Fibroblast of lung (primary cell): ENCODE data around the gene MRPL48. TPM values are rescaled to one million over a fixed set of nuclear protein-coding genes. Genes with fewer than 3 reads are reported as not detected.
"Not testable (repeated sequence)": the region's sequence is repeated elsewhere in the genome, so short reads cannot be mapped to it uniquely, and the experiment has no call there.

Source experiments
- DNase-seq, 2 donors: peaks; one replicate each; pipeline versions ENCODE4 v3.0.0 to v3.0.0-alpha.2; 2010; ENCODE audit warnings: low read depth in 2 of 2
- H2AFZ ChIP-seq: 2 replicates; pipeline ENCODE4 v1.5.1; 2012; ENCODE audit warnings: low read length, control low read depth, inconsistent platforms
- H3K27ac ChIP-seq: 2 replicates; pipeline ENCODE4 v1.5.1; 2011; ENCODE audit warnings: low read length, control low read depth; ENCODE audit not compliant: insufficient read depth
- H3K27me3 ChIP-seq: 2 replicates; pipeline ENCODE4 v1.5.1; 2011; ENCODE audit warnings: mild to moderate bottlenecking, low read length; ENCODE audit not compliant: control insufficient read depth, insufficient read depth
- H3K36me3 ChIP-seq: 2 replicates; pipeline ENCODE4 v1.5.1; 2011; ENCODE audit warnings: low read length; ENCODE audit not compliant: control insufficient read depth, insufficient read depth
- H3K4me1 ChIP-seq: 2 replicates; pipeline ENCODE4 v1.5.1; 2011; ENCODE audit warnings: low read length; ENCODE audit not compliant: control insufficient read depth, insufficient read depth; ENCODE audit errors: extremely low read depth
- H3K4me2 ChIP-seq: 2 replicates; pipeline ENCODE4 v1.5.1; 2011; ENCODE audit warnings: low read length, control low read depth; ENCODE audit not compliant: insufficient read depth; ENCODE audit errors: extremely low read depth
- H3K4me3 ChIP-seq, 4 experiments: fragments of 200-600 bp in 1 of 4; sonication (generic) in 1 of 4; replicated peaks in 1 of 4; 2 replicates each; pipeline ENCODE4 v1.5.1; 2011 to 2016; ENCODE audit warnings: low read length in 4 of 4, low read depth in 3 of 4, mild to moderate bottlenecking in 3 of 4, control low read depth in 2 of 4, inconsistent platforms in 1 of 4, mixed read lengths in 1 of 4; ENCODE audit not compliant: insufficient read depth in 1 of 4; ENCODE audit errors: control extremely low read depth in 1 of 4
- H3K79me2 ChIP-seq: 2 replicates; pipeline ENCODE4 v1.5.1; 2012; ENCODE audit warnings: mild to moderate bottlenecking, low read length, inconsistent platforms; ENCODE audit not compliant: control insufficient read depth, insufficient read depth
- H3K9ac ChIP-seq: 2 replicates; pipeline ENCODE4 v1.5.1; 2011; ENCODE audit warnings: mild to moderate bottlenecking, low read length, control low read depth; ENCODE audit not compliant: insufficient read depth
- H3K9me3 ChIP-seq: 2 replicates; pipeline ENCODE4 v1.5.1; 2012; ENCODE audit warnings: low read depth, low read length; ENCODE audit not compliant: control insufficient read depth, insufficient read depth
- H4K20me1 ChIP-seq: 2 replicates; pipeline ENCODE4 v1.5.1; 2011; ENCODE audit warnings: low read length; ENCODE audit not compliant: control insufficient read depth, insufficient read depth; ENCODE audit errors: extremely low read depth
- EZH2 ChIP-seq: IDR thresholded peaks from 2 replicates; pipeline ENCODE4 v1.5.1; 2012; ENCODE audit warnings: low read length, control low read depth, mild to moderate bottlenecking; ENCODE audit errors: missing control alignments
- polyA plus RNA-seq, 2 donors: library from polyadenylated mRNA; depleted of rRNA in 1 of 2; stranded (reverse) in 1 of 2; unstranded in 1 of 2; fragments of >200 nt; gene quantifications; 2 replicates each; pipeline ENCODE4 v1.2.1, GENCODE V29; 2011 to 2012; ENCODE audit warnings: missing spikeins in 1 of 2
- total RNA-seq: library from RNA; depleted of rRNA; stranded (reverse); fragments of >200 nt; gene quantifications from 2 replicates; pipeline ENCODE4 v1.2.1, GENCODE V29; 2014
- TF ChIP-seq, protein P1 (sequence below), 2 donors: IDR thresholded peaks in 1 of 2; conservative IDR thresholded peaks in 1 of 2; 1 replicate in 1 of 2; 2 replicates in 1 of 2; pipeline ENCODE4 v1.5.1; 2011 to 2012; ENCODE audit warnings: low read length in 2 of 2, control low read depth in 1 of 2, inconsistent platforms in 1 of 2, low read depth in 1 of 2, mild to moderate bottlenecking in 1 of 2

Gene MRPL48
- total and polyA plus RNA-seq, 2 donors (not counting 1 experiment from before 2014, with no cell fraction given) = 32.9 to 46.2 TPM

- TF ChIP-seq, protein P1, sequence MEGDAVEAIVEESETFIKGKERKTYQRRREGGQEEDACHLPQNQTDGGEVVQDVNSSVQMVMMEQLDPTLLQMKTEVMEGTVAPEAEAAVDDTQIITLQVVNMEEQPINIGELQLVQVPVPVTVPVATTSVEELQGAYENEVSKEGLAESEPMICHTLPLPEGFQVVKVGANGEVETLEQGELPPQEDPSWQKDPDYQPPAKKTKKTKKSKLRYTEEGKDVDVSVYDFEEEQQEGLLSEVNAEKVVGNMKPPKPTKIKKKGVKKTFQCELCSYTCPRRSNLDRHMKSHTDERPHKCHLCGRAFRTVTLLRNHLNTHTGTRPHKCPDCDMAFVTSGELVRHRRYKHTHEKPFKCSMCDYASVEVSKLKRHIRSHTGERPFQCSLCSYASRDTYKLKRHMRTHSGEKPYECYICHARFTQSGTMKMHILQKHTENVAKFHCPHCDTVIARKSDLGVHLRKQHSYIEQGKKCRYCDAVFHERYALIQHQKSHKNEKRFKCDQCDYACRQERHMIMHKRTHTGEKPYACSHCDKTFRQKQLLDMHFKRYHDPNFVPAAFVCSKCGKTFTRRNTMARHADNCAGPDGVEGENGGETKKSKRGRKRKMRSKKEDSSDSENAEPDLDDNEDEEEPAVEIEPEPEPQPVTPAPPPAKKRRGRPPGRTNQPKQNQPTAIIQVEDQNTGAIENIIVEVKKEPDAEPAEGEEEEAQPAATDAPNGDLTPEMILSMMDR (conservative IDR thresholded peaks at IDR 0.05 in 1 of 2, IDR thresholded peaks at IDR 0.05 in 1 of 2; ENCODE audit: low read depth in 1 of 2, low read length in 2 of 2) = no peak
- no peak for TF ChIP-seq EZH2
Measured at GRCh38 chr11:73784734-73785133, 2.9 kb upstream of the MRPL48 start.

DNA sequence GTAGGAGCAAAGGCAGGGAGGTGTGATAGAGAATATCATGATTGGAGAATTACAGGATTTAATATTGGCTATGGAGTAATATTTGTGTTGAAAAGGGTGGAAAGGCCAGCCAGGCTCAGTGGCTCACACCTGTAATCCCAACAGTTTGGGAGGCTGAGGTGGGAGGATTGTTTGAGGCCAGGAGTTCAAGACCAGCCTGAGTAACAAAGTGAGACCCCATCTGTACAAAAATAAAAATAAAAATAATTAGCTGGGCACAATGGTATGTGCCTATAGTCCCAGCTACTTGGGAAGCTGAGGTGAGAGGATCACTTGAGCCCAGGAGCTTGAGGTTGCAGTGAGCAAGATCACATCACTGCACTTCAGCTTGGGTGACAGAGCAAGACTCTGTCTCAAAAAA is 2.2 kb upstream of the MRPL48 start:
- H2AFZ ChIP-seq, H3K9ac ChIP-seq, H3K27me3 ChIP-seq, H4K20me1 ChIP-seq, H3K36me3 ChIP-seq, H3K27ac ChIP-seq, H3K4me1 ChIP-seq, H3K4me2 ChIP-seq, H3K79me2 ChIP-seq, H3K4me3 ChIP-seq, DNase-seq, H3K9me3 ChIP-seq: not testable (repeated sequence)

More at GRCh38 chr11:73784734-73785133, 2.9 kb upstream of the MRPL48 start:
- H3K4me3 ChIP-seq = no peak overlapping the region
- no peaks in the 10 kb centered on the region for H3K9me3 ChIP-seq
- no peak overlapping the region for H2AFZ ChIP-seq
- no peak overlapping the region for H3K9ac ChIP-seq
- H3K27ac ChIP-seq = no peak overlapping the region
- no peaks in the 10 kb centered on the region for H3K36me3 ChIP-seq
- H3K79me2 ChIP-seq = no peaks in the 10 kb centered on the region
- H4K20me1 ChIP-seq = no peaks in the 10 kb centered on the region
- H3K27me3 ChIP-seq = no peaks in the 10 kb centered on the region
- no peak for DNase-seq
- H3K4me2 ChIP-seq = no peak overlapping the region
- no peaks in the 10 kb centered on the region for H3K4me1 ChIP-seq

GRCh38 chr11:73787051-73787642 is 527 bp upstream of the MRPL48 start:
- H3K9me3 ChIP-seq = no peaks in the 10 kb centered on the region
- no peak for DNase-seq
- peak overlapping the region; percentile 100 for H2AFZ ChIP-seq
- H3K4me2 ChIP-seq = peak overlapping the region; percentile 86
- H3K27ac ChIP-seq = peak overlapping the region; percentile 92
- H3K27me3 ChIP-seq = no peaks in the 10 kb centered on the region
- H3K36me3 ChIP-seq = no peaks in the 10 kb centered on the region
- no peaks in the 10 kb centered on the region for H4K20me1 ChIP-seq
- peak overlapping the region; percentile 77 to 90 (median 88) for H3K4me3 ChIP-seq
- no peaks in the 10 kb centered on the region for H3K4me1 ChIP-seq
- no peaks in the 10 kb centered on the region for H3K79me2 ChIP-seq
- TF ChIP-seq, protein P1 (conservative IDR thresholded peaks at IDR 0.05 in 1 of 2, IDR thresholded peaks at IDR 0.05 in 1 of 2; ENCODE audit: low read depth in 1 of 2, low read length in 2 of 2) = no peak
- no peak for TF ChIP-seq EZH2
- H3K9ac ChIP-seq = peak overlapping the region; percentile 71
